ENCODE results near the gene PLPP6. TPM values are rescaled to one million over a fixed set of nuclear protein-coding genes. Genes with fewer than 3 reads are reported as not detected.

Gene PLPP6
- total and polyA plus RNA-seq, 2 of the 13 experiments (the other 11 are each of a cell fraction or from before 2014, with no cell fraction given), result 12.1 to 15.5 TPM

- peak; percentile 93 for TF ChIP-seq AHDC1 (CRISPR knock-in tag; IDR thresholded peaks at IDR 0.05; ENCODE audit: borderline replicate concordance)
- no peak for TF ChIP-seq TBP (CRISPR knock-in tag; IDR thresholded peaks at IDR 0.05)
- TF ChIP-seq, protein P1, sequence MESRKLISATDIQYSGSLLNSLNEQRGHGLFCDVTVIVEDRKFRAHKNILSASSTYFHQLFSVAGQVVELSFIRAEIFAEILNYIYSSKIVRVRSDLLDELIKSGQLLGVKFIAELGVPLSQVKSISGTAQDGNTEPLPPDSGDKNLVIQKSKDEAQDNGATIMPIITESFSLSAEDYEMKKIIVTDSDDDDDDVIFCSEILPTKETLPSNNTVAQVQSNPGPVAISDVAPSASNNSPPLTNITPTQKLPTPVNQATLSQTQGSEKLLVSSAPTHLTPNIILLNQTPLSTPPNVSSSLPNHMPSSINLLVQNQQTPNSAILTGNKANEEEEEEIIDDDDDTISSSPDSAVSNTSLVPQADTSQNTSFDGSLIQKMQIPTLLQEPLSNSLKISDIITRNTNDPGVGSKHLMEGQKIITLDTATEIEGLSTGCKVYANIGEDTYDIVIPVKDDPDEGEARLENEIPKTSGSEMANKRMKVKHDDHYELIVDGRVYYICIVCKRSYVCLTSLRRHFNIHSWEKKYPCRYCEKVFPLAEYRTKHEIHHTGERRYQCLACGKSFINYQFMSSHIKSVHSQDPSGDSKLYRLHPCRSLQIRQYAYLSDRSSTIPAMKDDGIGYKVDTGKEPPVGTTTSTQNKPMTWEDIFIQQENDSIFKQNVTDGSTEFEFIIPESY (CRISPR knock-in tag; IDR thresholded peaks at IDR 0.05), result 0 out of 2 replicates have a peak, but pooled peaks have one; percentile 30
- TF ChIP-seq GABPB1 (CRISPR knock-in tag; IDR thresholded peaks at IDR 0.05), result 0 out of 2 replicates have a peak, but pooled peaks have one; percentile 33
- TF ChIP-seq, protein P2, sequence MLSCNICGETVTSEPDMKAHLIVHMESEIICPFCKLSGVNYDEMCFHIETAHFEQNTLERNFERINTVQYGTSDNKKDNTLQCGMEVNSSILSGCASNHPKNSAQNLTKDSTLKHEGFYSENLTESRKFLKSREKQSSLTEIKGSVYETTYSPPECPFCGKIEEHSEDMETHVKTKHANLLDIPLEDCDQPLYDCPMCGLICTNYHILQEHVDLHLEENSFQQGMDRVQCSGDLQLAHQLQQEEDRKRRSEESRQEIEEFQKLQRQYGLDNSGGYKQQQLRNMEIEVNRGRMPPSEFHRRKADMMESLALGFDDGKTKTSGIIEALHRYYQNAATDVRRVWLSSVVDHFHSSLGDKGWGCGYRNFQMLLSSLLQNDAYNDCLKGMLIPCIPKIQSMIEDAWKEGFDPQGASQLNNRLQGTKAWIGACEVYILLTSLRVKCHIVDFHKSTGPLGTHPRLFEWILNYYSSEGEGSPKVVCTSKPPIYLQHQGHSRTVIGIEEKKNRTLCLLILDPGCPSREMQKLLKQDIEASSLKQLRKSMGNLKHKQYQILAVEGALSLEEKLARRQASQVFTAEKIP (CRISPR knock-in tag; IDR thresholded peaks at IDR 0.05; ENCODE audit: borderline replicate concordance), result no peak
- 0 out of 2 replicates have a peak, but pooled peaks have one; percentile 56 for TF ChIP-seq RERE (CRISPR knock-in tag; IDR thresholded peaks at IDR 0.05; ENCODE audit: low read depth)
- peak; percentile 84 for TF ChIP-seq MEIS2 (CRISPR knock-in tag; IDR thresholded peaks at IDR 0.05)
- TF ChIP-seq ARID5B (CRISPR knock-in tag; IDR thresholded peaks at IDR 0.05), result peak; percentile 97
- no peak for TF ChIP-seq ZSCAN21 (CRISPR knock-in tag; IDR thresholded peaks at IDR 0.05; ENCODE audit: borderline replicate concordance)
Measured at GRCh38 chr9:4700091-4700490, 38.0 kb downstream of the PLPP6 start (continued).

Data from HepG2 (cell line).